ENCODE results near the gene PROZ.

- no peak for TF ChIP-seq RXRA (IDR thresholded peaks at IDR 0.05; ENCODE audit: borderline replicate concordance, low read depth)
- no peak for TF ChIP-seq EP300 (IDR thresholded peaks at IDR 0.05; ENCODE audit: borderline replicate concordance in 1 of 2, low read depth in 1 of 2, low read length in 1 of 2)
Measured at GRCh38 chr13:113182046-113182445, 23.6 kb downstream of the PROZ start.

Measured in SK-N-SH (cell line).